ENCODE data around the gene EFCAB6.

DNA sequence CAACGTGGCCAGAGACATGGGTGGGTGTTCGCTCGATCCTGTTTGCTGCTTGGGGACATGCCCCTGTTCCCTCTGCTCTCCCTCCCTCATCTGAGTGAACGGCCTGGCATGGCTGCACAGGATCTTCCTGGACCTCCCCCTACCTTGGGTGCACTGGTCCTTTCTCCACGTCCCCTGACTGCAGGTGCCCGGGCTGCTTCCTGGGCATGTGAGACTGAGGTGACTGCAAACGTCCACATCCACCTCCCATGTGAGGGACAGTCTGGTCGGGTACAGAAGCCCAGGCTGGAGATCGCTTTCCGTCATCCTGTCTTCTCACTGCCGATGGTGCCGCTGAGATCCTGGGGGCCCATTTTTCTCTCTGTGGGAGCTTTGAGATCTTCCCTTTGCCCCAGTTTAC is 38.4 kb upstream of the EFCAB6 start:
- no peak for TF ChIP-seq CTCF (IDR thresholded peaks at IDR 0.05)
- TF ChIP-seq, protein P1, sequence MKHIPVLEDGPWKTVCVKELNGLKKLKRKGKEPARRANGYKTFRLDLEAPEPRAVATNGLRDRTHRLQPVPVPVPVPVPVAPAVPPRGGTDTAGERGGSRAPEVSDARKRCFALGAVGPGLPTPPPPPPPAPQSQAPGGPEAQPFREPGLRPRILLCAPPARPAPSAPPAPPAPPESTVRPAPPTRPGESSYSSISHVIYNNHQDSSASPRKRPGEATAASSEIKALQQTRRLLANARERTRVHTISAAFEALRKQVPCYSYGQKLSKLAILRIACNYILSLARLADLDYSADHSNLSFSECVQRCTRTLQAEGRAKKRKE (CRISPR knock-in tag; IDR thresholded peaks at IDR 0.05; ENCODE audit: low read depth), result no peak
- TF ChIP-seq HDAC2 (IDR thresholded peaks at IDR 0.05), result no peak
- no peak for TF ChIP-seq POLR2A (IDR thresholded peaks at IDR 0.05; ENCODE audit: low read length)
- no peak for TF ChIP-seq PHF8 (IDR thresholded peaks at IDR 0.05; ENCODE audit: borderline replicate concordance, low read depth)
- TF ChIP-seq RFX5 (IDR thresholded peaks at IDR 0.05), result no peak
- no peak for TF ChIP-seq CHD2 (IDR thresholded peaks at IDR 0.05; ENCODE audit: low read length, partially characterized antibody)
- TF ChIP-seq MAX (IDR thresholded peaks at IDR 0.05), result no peak
- no peak for TF ChIP-seq HOXA7 (CRISPR knock-in tag; IDR thresholded peaks at IDR 0.05)
- TF ChIP-seq, protein P2, sequence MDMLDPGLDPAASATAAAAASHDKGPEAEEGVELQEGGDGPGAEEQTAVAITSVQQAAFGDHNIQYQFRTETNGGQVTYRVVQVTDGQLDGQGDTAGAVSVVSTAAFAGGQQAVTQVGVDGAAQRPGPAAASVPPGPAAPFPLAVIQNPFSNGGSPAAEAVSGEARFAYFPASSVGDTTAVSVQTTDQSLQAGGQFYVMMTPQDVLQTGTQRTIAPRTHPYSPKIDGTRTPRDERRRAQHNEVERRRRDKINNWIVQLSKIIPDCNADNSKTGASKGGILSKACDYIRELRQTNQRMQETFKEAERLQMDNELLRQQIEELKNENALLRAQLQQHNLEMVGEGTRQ (IDR thresholded peaks at IDR 0.05), result no peak
- no peak for TF ChIP-seq HOXB13 (CRISPR knock-in tag; IDR thresholded peaks at IDR 0.05; ENCODE audit: low read depth)
- no peak for TF ChIP-seq RARB (CRISPR knock-in tag; IDR thresholded peaks at IDR 0.05)
- no peak for TF ChIP-seq TP53 (CRISPR knock-in tag; IDR thresholded peaks at IDR 0.05)
- no peak for TF ChIP-seq REST (IDR thresholded peaks at IDR 0.05)
